SH-SY5Y (cell line): ENCODE measurements around the gene TUBB.

Source experiments
- GATA2 ChIP-seq: IDR thresholded peaks from 2 replicates; pipeline ENCODE4 v1.6.1; 2011; ENCODE audit warnings: mild to moderate bottlenecking, low read depth, low read length
- GATA3 ChIP-seq: IDR thresholded peaks from 2 replicates; pipeline ENCODE4 v1.6.1; 2011; ENCODE audit warnings: low read depth, mild to moderate bottlenecking, low read length, moderate library complexity

DNA sequence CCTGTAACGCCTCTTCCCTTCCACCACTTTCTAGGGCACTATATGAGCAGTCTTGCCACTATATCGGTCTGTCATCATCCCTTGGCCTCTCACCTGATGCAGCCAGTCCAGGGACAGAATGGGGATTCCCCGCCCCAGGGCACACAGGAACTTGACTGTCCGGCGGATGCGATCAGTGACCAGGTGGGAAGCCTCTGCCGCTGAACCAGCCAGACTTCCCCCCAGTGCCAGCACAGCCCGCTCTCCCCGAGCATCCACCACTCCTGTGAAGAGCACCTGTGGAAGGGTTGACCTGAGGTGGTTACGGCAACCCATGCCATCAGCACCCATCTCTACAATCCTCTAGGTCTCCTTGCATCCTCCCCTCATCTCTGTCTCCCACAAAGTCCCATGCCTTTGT lies 17.1 kb upstream of the TUBB start:
- no peak for TF ChIP-seq GATA2
- TF ChIP-seq GATA3, result no peak
